ENCODE data around the gene AKAP1. TPM values are rescaled to one million over a fixed set of nuclear protein-coding genes. Genes with fewer than 3 reads are reported as not detected.

The AKAP1 gene
- total and polyA plus RNA-seq, 2 of the 8 experiments (the other 6 are each of a cell fraction or from before 2014, with no cell fraction given), result 120 to 156 TPM

GRCh38 chr17:57138030-57138911, 53.2 kb downstream of the AKAP1 start (continued):
- TF ChIP-seq CHD7 (IDR thresholded peaks at IDR 0.05; ENCODE audit: insufficient replicate concordance, low read length) (no peak), NANOG (IDR thresholded peaks at IDR 0.05; ENCODE audit: insufficient read depth, low read depth, low read length, poor library complexity, severe bottlenecking) (no peak), TCF12 (IDR thresholded peaks at IDR 0.05; ENCODE audit: low read depth, low read length) (no peak), ZNF274 (IDR thresholded peaks at IDR 0.05; ENCODE audit: borderline replicate concordance, extremely low read depth, low read length) (no peak), ASH2L (IDR thresholded peaks at IDR 0.05; ENCODE audit: low read length) (no peak), JUND (IDR thresholded peaks at IDR 0.05; ENCODE audit: low read length) (no peak), GABPA (IDR thresholded peaks at IDR 0.05; ENCODE audit: borderline replicate concordance, insufficient read depth, low read length) (no peak), CHD2 (IDR thresholded peaks at IDR 0.05; ENCODE audit: low read length) (no peak), USF2 (IDR thresholded peaks at IDR 0.05; ENCODE audit: low read length) (no peak)

All from H1 (cell line).